ENCODE measurements around the gene CIPC.

CIPC gene

GRCh38 chr14:77155083-77155482 is 57.0 kb downstream of the CIPC start:
- no peak for DNase-seq

DNA sequence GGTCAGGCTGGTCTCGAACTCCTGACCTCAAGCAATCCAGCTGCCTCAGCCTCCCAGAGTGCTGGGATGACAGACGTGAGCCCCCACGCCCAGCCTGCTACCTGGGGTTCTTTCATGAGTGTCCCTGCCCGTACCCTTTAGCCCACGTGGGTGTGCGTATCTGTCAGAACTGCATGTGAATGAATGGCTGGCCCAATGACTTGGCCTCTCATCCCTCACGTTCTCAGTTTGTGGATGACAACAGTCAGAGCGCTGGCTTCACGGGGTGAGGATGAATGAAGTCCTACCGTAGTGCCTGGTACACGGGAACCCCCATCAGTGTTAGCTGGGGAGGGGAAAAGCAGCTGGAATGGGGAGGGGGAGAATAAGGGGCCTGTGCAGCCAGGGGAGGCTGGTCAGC is 59.7 kb downstream of the CIPC start:
- no peak for DNase-seq

- no peak for DNase-seq
These were observed 60.3 kb downstream of the CIPC start for GRCh38 chr14:77158175-77158881.

- DNase-seq = no peak
These were observed 60.8 kb downstream of the CIPC start for GRCh38 chr14:77158882-77159255.

DNA sequence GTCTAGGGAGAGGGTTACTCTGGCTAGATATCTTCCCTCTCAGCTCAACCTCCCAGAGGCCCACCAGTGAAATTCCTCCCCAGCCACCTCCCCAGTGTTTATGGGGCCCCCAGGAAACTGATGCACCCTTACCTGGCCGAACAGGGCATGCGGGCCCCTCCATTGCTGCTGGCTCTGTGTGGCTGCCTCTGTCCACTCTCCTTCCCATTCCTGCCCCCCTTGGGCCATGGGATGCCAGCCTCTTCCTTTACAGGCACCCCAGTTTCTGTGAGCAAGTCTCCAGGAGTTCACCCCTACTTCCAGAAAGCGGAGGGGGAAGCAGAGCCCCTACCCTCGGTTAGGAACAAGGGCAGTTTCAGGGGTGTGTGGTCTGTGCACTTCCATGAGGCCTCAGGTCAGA is 63.0 kb downstream of the CIPC start:
- DNase-seq = no peak
